ENCODE data around the gene GRK4.
"Not testable (repeated sequence)": the region's sequence is repeated elsewhere in the genome, so short reads cannot be mapped to it uniquely, and the experiment has no call there.

Gene GRK4

DNA sequence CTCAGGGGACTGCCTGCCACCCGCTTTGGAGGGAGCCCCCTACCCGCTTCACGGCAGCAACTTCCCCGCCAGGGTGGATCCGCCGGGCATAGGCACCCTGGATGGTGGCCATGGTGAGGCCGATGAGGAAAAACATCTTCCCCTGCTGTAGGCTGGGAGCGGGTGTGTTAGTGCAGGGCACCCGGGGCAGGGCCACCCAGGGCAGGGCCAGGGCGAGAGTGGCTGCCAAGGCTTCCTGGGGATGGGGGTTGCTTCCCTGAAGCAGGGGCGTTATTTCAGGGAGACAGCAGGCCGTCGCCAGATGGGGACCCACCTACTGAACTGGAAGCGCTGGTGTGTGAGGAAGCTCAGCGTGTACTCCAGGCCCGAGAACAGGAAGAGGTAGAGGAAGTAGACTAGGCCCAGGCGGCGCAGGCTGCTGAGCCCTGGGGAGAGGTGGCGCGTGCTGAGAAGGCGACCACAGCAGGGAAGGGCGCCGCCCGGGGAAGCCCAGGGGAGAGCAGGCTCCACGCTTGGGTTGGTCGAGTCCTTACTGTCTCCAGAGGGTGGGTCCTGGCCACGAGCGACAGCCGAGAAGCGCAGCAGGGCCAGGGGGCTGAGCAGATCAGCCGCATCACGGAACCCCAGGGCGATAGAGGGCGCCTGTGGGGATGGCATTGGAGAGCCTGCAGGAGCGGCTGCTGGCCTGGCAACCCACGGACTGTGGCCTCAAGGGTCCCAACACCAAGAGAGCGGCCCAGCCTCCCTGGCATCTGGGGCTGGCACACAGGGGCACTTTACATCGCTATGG is 31.7 kb upstream of the GRK4 start:
- DNase-seq = no peak

DNA sequence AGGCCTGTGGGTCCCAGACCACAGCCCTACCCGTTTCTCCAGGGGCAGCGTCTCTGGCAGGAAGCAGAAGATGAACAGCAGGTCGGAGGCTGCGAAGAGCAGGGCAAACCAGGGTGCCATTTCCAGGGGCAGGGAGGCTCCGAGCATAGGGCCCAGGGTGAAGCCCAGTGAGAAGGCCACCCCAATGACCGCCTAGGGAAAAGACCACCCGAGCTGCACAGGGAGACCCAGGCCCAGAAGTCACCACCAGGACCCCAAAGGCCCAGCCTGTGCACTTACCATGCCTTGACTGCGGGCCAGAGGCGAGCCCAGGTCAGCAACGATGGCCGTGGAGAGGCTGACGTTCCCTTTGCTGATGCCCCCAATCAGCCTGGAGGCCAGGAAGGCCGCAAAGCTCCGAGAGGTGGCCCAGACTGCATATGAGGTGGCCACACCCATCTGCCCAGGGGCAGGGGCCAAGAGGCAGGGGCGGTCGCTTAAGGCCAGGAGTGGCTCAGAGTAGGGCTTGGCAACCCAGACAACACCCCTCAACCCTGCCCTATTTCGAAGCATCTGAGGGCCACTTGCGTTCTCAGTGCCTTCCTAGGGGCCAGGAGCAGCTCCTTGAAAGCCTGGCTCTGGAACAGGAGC is 30.9 kb upstream of the GRK4 start:
- no peak for DNase-seq

DNA sequence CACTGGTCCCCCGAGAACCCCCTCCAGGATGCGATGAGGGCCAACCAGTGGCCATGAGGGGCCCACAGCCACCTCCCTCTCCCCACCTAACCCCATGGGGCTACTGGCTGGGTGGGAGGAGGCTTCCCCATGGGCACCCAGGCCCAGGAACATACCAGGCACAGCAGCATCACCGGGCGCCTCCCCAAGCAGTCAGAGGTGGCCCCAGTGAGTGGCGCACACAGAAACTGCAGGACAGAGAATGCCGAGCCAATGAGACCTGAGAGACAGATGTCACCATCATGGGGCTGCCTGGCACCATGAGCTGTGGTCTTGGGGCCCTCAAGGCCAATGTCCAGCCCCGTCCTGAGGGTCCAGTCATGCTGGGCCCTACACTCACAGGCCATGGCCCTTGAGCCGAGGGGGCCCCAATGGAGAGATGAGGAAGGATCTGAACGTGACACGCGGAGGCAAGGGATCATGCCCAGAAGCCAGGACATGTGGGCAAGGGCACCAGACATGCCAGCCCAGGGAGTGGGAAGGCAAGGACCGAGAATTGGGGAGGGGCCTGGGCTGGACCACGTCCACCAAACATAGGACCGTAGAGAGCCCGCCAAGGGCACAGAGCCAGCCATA is 30.3 kb upstream of the GRK4 start:
- no peak for DNase-seq

- DNase-seq = no peak
Observed at GRCh38 chr4:2933566-2934076, 29.8 kb upstream of the GRK4 start.

DNA sequence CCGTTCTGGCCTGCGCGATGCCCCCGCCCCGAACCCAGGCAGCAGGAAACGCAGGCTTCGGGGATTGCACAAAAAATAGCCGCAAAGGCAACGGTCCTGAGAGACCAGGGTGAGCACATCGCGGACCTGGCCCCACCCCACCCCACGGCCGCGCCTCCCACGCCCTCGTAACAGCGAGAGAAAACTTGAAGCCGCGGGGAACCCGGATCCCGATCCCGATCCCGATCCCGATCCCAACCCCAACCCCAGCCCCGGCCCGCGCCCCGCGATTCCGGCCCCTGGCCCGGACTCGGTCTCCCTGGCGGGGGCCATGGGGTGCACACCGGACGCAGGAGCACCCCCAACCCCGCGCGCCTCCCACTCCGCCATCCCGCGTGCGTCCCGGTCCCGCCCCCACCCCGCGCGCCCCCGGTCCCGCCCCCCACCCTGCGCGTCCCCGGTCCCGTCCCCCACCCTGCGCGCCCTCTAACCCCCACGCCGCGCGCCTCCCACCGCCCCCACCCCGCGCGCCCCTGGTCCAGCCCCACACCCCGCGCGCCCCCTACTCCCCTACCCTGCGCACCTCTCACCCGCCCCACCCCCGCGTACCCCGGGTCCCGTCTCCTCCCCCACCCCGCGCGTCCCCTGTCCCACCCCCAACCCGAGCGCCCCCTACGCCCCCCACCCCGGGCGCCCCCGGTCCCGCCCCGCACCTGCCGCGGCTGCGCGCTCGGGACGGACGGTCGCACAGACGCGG is 29.1 kb upstream of the GRK4 start:
- DNase-seq = no peak

DNA sequence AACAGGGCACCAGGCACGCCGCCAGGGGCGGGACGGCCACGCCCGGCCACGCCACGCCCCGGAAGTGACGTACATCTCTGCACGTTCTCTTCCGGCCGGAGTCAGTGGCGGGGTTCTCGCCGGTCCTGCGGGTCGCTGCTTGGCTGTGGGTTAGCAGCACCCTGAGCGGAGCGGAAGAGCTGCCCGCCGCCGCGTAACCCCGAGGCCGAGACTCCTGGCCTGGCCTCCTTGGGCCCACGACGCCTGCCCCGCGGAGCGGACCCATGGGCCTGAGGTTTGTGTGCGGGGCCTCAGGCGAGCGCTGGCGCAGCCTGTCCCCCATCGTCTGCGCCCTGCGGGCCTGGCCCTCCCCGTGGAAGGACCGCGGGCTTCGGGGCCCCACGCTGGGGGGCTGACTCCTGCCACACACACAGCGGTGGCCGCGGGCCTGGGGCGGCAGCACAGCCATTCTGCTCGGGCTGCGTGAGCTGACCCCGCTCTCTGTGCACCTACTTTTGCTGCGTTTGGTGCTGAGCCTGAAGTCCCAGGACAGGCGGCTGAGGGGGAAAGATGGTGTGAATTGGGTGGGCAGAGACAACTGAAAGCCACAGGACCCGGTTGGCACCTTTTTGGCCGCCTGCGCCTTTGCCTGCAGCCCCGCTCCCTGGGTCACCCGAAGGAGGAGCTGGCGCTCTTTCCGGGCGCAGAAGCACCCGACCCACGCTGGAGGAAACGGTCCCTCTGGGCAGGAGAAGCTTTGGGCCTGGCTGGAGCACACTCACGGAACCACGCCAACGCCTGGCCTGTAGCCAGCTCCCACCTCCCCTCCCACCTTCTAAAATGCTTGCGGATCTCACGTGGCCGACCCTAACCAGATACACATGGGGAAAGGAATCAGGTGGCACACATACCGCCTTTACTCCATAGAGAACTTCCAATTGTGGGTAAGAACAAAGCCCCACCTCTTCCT is 28.3 kb upstream of the GRK4 start:
- peak; percentile 88 for DNase-seq

- no peak for DNase-seq
Observed at GRCh38 chr4:2935762-2936743, 27.3 kb upstream of the GRK4 start.

- no peak for DNase-seq
Observed at GRCh38 chr4:2936773-2937145, 26.6 kb upstream of the GRK4 start.

DNA sequence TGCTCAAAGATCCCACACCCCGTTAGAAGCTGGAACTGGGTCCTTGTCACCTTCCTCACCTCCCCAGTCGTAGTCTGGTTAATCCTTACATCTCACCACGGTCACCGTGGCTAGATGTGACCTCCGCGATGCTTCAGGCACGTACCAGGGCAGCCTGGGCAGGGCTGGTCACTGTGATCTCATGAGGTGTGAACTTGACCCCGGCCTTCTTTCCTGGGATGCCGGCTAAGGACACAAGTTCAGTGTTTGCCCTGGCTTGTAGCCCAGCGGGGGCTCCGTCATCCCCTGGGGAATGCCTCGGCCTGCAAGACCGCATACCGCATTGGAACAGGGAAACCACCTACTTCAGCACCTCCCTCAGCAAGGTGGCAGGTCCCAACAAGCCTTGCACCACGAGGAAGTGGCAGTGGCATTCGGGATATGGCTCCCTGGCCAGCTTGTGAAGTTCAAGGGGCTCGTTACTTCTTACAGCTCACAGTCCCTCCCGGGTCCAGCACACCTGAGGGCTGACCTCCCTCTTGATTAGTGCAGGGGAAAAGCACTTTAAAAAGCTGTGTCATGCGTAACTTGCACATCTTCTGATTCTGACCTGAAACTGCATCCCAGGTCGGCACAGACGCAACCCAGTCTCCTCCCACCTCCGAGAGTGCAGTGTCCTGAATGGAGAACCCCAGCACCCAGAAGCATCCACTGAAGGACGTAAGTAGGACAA is 26.1 kb upstream of the GRK4 start:
- no peak for DNase-seq

DNA sequence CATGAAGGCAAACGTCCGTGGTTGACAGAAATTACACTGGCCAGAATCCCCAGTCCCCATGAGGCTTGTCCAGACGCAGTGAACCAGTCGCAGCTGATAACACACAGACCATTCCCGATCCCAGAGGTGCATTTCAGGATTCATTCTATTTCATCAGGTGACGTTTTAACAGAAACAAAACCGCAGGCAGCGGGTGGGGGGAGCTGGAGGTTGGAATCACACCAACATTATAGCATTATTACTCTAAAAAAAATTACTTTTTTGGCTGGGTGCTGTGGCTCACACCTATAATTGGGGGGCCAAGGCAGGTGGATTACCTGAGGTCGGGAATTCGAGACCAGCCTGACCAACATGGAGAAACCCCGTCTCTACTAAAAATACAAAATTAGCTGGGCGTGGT is 25.4 kb upstream of the GRK4 start:
- DNase-seq = no peak

DNA sequence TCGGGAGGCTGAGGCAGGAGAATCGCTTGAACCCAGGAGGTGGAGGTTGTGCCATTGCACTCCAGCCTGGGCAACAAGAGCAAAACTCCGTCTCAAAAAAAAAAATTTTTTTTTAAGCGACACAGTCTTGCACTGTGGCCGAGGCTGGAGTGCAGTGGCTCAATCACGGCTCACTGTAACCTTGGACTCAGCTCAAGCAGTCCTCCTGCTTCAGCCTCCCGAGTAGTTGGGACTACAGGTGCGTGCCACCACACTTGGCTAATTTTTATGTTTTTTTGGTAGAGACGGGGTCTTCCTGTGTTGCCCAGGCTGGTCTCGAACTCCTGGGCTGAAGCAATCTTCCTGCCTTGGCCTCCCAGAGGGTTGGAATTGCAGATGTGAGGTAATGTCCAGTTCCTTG is 25.0 kb upstream of the GRK4 start:
- DNase-seq = not testable (repeated sequence)

GRCh38 chr4:2938906-2939305 is 24.5 kb upstream of the GRK4 start:
- no peak for DNase-seq

- DNase-seq = no peak
Observed at GRCh38 chr4:2939383-2940243, 23.8 kb upstream of the GRK4 start.

- no peak for DNase-seq
Observed at GRCh38 chr4:2940267-2941137, 22.9 kb upstream of the GRK4 start.

DNA sequence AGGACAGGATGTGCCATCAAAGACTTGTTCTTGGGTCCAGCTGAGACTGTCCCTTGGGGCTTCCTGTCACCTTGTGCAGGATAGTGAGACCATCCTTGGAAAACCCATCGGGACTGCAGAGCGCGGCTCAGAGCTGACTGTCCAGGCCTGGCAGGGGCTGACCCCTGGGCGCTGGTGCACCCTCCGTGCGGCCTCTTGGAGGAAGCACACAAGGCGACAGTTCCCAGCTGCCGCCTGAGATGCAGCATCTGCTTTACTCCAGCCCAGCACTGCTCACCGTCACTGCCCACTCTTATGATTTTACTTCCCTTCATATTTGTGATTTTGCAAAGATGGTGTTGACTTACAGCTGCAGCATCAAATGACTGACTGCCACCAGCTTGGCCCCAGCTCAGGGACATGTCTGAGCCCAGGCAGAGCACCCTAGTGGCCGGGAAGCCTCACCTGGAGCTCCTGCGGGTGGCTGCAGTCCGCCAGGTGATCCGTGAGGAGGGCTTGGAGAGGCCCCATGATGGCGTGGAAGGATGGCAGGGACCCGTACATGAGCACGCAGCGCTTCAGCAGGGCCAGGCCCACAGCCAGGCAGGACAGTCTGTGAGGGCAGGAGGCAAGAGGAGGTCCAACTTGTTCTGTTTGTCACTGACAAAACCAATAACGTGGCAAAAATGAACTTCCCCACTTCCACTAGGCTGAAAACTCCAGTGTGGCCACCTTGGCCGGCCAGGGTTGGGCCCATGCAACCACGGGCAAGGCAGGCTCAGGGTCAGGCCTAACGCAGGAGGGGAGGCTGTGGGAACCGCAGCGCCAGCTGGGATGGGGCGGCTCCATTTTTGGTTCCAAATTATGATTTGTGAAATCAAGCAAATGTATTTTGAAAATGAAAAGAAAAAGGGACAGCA is 22.0 kb upstream of the GRK4 start:
- DNase-seq = no peak

DNA sequence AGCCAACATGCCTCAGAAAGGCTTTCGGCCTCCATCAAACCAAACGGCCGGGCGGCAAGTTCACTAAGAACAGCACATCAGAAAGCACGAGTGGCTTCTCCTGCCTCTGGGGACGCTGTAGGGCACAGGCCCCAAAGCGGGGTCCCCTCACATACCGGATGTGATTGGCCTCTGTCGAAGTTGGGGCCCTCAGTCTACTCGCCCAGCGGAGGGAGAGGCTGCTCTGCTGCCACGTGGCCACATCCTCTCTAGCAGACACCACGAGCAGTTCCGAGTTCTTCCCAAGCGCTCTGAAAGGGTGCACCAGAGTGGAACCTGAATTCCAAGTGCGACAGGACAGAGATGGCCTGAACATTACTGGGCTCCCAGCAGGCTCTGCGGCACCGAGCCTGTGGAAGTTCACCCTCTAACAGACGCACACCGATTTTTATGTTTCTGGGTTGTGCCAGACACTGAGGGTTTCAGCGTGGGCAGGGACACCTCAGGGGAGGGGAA is 21.3 kb upstream of the GRK4 start:
- DNase-seq = no peak

Data from NK-92 treated with Interleukin-12 subunit alpha and Interleukin-12 subunit beta, amount 100 ng/mL, for 24 hours (cell line).